ENCODE measurements around the gene ATP6V1F.

The ATP6V1F gene

DNA sequence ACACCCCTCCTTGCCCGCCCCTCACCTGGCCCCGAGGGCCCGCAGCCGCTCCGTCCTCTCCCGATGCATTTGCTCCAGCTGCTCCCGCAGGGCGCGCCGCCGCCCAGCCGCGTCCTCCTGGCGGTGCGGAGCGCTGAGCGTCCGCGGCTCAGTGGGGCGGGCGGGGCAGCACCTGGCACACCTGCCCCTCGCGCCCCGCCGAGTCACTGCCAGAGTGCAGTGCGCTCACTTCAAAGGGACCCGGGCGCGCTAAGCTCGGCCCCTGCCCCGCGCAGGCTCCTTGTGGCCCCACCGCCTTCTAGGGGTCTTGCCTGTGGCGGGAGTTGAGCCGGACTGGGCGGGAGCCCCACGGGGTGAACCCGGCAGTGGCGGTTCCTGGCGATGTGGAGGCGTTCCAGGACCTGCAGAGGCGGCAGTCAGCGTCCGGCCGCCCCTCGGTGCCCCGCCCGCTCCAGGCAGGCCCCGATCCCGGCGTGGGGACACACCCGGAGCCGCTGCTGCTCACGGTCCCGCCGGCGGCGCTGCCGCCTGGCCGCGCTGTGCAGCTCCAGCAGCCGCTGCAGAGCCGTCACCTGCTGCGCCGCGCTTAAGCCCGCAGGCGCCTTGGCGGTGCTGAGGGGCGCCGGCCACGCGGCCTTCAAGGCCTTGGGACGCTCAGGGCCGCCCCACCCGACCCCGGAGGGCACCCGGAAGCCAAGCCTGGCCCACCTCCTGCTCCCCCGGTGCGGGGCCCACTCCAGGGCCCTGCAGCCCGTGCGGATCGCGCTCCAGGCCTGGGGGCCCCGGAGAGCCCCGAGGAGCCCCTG lies 6.7 kb downstream of the ATP6V1F start:
- peak; percentile 73 for DNase-seq

DNA sequence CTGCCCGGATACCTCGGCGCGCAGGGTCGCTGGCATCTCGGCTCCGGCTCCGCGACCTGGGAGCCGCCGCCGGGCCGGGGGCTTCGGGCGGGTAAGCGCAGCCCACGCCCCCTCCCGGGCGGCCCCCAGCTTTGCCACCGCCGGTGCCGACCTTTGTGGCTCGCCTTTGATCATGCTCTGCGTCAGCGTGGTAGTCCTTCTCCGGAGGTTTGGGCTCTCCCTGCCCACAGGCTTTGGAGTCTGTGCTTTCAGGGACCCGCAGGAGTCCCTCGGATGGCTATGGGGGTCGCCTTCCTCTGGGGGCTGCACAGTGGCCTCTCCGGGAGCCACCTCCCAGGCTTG lies 7.3 kb downstream of the ATP6V1F start:
- no peak for DNase-seq

DNA sequence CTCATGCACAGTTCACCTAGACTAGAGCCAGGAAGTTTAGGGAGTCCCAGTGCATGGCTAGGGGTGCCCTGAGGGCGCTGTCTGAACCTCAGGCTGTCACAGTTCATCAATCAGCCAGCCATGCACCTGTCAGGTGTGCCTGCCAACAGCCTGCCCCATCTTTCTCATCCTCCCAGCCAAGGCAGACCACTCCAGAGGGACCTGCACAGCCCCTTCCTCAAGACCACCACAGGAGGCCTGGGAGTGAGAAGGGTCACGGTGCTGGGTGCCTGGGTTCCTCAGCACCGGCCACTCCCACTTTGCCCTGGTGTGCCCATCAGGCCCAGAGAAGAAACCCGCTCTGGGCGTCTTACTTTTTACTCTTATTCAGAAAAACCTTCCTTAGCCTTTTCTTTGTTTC lies 8.4 kb downstream of the ATP6V1F start:
- DNase-seq = no peak

DNA sequence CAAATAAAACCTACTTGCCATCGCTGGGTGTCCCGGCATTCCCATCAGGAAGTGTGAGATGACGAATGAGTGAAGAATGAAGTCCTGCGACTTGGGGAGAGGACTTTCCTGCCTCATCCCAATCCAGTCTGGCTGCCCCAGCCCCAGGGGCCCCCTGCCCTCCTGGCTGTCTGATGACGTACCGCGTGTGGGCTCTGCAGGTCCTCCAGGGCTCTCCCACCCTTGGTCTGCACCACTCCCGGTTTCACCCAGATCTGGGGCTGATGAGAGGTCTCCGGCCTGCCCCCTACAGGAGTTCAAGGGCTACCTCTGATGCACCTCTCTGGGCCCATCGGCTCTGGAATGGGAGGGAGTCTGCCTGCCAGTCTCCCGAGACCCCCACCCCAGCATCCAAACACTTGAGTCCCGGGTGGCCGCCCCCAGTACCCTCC lies 9.8 kb downstream of the ATP6V1F start:
- no peak for DNase-seq

DNA sequence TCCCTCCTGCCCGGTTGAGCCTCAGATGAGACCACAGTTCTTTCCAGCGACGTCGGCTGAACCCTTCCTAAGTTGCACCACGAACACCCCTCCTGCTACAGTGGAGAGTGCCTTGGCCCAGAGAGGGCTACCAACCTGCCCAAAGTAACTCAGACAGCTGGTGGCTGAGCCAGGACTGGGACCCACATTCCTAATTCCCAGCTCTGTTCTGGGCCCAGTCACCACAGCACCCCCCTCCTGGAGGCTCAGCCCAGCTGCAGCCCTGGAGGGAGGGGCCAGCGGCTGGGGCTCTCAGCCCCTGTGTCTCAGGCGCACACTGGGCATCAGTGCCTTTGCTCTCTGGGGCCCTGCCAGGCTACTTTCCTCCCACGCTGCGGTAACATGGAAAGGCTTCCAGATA lies 10.6 kb downstream of the ATP6V1F start:
- DNase-seq = no peak

DNA sequence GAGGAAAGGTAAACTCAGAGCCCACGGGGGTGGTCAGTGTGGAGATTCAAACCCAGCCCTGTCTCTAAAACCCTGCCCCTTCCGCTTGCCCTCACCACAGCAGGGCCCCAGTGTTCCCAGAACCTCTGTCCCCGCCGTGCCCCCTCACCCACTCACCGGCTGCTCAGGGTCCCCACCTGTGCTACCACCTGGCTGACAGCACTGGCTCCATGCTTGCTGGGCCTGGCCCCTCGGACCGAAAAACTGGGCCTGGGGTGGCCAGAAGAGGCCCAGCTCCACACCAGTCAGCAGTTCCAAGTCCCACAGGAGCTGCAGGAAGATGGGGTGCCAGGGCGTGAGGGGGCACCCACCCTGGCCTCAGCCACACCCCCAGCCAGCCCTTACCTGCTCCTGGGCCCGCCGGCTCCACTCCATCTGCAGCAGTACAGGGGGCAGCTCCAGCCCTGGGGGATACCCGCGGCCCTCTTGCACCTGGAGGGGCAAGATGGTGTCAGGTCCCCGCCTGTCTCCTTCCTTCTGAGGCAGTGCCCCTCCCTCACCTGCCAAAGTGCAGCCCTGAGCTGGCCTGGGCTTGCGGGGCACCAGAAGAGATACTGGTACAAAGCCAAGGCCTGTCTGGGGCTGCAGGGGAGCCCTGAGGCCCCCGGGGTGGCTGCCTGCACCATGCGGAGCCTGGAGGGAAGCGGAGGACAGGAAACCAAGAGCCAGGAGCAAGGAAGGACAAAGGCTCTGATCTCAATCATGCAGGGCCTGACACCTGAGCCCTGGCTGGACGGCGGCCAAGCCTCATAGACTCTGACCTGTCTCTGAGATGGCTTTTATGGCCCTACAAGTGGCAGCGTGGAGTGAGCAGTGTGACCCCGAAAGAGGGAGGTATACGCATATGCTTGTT lies 11.7 kb downstream of the ATP6V1F start:
- no peak for DNase-seq

DNA sequence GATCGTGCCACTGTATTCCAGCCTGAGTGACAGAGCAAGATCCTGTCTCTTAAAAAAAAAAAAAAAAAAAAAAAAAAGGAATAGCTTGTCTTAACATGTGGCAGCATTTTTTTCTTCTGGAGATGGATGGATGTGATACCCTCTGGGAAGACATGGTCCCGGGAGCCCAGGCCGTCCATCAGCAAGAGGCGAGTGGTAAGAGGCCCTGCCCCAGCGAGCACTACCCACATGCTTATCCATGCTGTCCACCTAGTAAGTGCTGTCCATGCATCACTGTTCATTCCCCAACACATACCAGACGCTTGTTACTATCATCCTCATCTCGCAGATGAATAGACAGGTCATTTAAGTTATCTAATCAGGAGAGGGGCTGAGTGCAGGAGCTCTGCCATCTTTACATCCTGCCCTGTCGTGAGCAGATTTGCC lies 12.9 kb downstream of the ATP6V1F start:
- DNase-seq = peak; percentile 9

DNA sequence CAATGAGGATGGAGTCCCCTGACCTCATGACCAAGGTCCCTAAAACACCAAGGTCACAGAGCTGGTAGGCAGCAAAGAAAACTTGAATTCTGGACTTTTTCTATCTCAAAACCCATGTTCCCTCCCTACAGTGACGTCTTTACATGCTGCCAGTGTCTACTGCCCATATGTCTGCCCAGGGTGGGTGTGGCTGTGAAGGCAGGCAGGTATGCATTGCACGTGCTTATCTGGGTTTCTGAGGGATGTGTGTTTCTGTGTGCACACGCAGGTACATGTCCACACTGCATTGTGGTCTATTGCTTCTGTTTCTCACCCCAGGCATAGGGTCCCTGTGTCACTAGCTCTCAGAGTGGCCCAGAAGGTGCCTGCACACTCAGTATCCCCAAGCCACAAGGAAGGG lies 13.5 kb downstream of the ATP6V1F start:
- no peak for DNase-seq

DNA sequence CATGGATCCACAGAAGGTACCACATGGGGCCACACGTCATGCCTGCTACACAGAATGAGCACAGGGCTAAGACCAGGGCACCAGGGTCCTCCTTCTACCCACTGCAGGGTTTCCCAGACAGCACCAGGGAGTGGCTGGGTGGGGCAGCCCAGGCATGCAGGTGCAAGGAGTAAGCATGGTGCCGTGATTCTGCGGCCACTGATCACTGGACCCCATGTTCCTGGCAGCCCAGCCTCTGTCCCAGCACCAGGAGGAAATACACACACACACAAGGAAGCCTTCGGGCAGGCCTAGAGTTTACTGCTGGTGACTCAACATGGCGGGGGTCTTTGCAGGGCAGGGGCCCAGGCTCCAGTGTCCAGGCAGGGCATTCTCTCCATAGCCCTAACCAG lies 13.9 kb downstream of the ATP6V1F start:
- DNase-seq = no peak

DNA sequence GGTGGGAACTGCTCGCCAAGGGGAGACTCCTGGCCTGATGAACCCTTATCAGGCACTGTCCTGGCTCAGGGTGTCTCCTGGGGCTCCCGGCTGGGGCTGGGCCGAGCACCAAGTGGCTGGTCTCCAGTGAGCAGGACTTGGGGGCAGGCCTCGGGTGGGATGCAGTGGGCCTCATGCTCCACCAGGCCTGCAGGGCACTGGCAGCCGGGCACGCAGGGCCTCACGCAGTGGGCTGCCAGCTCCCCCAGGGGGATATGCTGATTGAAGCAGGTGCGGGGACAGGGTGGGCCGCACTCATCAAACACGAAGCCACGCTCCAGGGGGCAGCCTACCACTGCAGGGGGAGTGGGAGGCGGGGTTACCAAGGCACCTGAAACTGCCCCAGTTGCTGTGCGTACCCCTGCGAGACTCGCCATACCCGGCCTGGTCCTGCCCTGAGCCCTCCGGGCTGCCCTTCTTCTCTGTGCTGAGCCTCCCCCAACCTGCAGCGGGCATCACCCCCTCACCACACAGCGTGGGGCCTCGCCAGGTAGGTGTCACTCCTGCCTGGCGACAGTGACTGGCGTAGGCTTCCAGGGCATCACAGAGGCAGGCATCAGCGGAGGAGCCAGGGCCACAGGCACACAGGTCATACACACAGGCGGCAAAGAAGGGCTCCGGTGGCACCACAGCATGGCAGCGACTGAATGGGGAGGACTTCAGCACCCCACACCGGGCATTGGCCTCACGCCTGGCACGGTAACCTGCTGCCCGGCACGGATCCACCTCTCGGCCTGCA lies 14.5 kb downstream of the ATP6V1F start:
- peak; percentile 34 for DNase-seq

DNA sequence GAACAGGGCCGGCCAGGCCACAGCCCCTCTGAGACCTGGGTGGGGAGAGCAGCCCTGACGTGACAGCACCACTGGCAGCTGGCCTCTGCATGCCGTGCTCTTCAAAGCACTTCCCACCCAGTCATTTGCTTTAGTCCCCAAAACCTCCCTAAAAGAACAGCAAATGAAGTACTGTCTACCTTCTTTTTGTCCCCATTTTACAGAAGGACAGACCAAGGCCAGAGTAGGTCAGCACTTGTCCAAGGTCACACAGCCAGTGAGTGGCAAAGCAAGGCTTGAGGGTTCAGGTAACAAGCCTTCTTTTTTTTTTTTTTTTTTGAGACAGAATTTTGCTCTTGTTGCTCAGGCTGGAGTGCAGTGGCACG lies 15.1 kb downstream of the ATP6V1F start:
- DNase-seq = peak; percentile 3

DNA sequence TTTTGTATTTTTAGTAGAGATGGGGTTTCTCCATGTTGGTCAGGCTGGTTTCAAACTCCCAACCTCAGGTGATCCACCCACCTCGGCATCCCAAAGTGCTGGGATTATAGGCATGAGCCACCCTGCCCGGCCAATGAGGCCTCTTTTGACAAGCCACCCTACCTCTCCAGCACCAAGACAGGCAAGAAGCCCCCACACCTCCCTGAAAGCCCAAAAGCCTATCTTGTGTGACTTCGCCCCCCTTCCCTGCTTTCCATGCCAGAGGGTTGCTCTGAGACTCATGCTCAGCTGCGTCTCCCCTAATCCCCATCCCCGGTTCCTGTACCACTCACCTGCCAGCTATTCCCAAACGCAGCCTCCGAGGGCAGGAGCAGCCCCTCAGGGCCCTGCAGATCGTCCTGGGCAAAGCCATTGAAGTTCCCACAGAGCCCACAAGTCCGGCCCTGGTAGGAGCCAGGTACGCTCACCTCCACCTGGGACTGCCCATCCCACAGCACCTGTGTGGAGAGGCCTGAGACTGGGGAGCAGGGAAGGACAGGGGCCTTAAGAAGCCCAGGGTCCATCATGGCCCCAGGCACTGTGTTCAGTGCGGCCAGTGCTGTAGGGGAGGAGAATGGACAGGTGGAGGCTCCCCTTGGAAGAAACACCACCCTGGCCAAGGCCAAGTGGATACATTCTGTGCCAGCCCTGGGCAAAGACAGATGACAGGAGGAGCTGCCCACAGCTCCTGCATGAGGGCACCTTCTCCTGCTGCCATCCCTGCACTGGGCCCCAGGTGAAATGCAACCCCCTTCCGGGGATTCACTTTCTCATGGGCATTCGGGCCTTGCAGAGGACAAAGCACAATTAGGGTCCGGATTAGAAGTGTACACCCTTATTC lies 15.8 kb downstream of the ATP6V1F start:
- peak; percentile 17 for DNase-seq

DNA sequence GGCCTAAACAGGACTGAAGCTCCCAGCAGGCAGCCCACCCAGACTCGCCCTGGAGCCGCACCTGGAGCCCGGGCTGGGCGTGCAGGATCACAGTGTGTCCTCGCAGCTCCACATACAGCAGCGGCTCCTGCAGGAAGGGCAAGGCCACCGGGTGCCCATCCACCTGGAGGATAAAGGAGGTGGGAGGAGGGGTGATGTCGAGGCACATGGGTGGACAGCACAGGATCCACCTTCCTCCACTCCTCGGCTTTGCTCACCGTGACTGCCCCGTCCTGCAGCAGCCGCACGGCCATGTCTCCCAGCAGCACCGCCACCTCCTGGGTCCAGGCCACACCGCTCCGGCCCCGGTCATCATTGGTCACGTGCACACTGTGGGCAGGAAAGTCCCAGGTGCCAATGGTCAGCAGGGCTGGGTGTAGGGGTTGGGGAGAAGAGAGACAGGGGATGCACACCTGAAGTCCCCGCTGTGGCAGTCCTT lies 16.8 kb downstream of the ATP6V1F start:
- DNase-seq = peak; percentile 37

DNA sequence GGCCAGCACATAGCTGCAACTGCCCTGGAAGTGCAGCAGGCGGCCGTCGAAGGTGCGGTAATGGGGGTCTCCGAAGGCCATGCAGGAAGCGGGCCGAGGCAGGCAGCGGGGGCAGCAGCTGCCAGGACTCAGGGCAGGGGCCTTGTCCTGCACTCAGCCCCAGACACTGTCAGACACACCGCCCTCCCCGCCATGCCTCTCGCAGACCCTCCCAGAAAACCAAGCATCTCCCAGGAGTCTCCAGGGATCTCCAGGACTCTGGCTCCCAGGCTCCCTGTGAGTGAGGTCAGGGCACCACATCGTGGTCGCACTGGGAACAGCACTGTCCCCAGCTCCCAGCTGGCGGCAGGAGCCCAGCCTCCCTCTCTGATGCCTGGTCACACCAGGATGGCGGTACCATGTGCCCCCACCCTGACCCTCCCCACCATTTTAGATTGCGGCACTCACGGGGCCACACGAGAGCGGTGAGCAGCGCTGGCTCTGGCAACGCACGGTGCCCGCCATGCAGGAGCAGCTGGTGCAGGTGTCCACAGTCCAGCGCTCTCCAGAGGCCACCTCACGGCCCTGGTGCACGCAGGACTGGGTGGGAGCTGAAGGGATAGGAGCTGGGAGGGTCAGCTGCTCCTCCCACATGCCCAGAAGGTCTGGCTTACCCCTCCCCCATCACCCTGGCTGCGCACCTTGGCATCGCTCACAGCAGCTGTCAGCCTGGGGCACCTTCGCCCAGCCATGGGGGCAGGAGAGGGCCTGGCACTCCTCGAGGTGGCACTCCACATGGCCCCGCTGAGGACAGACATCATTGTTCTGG lies 17.5 kb downstream of the ATP6V1F start:
- peak; percentile 68 for DNase-seq

DNA sequence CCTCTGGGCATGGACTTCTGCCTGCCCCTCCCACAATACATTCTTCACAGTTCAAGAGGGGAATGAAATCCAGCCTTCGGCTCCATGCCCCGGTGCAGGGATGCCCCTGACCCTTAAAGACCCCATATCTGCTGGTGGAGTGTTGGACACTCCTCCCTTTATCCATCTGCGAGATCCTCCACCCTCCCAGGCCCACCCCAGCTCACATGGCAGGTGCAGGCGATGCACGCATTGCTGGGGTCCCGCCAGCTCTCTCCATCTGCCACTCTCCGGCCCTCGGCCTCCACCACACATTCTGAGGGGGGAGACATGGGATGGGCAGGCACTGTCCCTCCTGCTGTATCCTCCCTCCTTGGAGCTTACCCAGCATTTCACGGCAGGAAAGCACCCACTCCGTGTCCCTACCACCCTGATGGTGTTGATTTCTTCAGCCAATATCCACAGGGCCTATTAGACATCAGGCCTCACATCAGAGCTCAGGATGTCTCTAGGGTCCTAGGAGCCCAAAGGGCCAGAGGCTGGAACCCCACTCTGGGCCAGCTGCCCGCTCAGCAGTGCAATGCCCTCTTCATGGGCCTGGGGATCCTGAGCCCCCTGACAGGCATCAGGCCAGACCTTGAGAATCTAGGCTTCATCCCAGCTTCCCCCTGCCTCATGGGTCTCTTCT lies 18.3 kb downstream of the ATP6V1F start:
- DNase-seq = peak; percentile 42

DNA sequence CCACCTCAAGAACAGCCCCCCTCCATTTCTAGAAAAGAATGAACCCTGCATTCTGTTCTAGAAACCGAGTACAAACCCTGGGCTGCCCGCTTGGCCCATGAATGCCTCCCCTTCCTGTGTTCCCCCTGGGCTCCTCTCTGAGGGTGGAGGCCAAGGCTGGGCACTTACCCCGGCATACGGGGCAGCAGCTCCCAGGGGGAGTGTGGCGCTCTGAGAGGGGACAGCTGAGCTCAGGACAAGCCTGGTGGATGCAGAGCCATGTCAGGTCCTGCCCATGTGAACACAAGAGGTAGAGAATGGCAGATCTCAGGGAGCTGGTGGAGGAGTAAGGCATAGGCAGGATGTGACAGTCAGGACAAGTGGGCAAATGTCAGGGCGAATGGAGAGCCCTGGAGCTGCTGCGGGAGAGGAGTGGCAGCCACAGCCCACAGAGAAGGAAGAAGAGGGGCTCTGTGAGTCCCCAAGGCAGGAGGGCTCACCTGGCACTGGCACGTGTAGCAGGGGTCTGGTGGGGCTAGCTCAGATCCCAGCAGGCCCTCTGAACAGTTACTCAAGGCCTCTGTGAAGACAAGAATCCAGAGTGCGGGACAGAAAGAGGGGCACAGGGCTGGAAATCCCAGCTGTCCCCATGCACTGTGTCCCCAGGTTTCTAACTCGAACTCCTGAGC lies 18.9 kb downstream of the ATP6V1F start:
- DNase-seq = peak; percentile 20

DNA sequence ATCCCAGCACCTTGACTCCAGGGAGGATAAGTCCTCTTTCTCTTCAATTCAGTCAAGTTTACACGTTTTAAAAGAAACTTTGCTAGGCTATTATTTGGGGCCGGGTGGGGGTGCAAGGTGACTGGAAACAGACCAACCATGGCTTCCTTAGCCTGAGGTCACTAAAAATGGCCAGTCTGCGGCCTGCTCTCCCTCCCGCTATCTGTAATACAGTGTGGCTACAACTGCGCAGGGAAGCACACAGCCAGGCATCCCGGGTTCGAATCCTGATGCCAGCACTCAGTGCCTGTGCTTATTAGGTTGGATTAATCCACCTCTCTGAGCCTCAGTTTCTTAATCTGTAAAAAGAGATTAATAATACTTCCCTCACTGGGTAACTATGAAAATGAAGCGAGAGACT lies 19.5 kb downstream of the ATP6V1F start:
- no peak for DNase-seq

DNA sequence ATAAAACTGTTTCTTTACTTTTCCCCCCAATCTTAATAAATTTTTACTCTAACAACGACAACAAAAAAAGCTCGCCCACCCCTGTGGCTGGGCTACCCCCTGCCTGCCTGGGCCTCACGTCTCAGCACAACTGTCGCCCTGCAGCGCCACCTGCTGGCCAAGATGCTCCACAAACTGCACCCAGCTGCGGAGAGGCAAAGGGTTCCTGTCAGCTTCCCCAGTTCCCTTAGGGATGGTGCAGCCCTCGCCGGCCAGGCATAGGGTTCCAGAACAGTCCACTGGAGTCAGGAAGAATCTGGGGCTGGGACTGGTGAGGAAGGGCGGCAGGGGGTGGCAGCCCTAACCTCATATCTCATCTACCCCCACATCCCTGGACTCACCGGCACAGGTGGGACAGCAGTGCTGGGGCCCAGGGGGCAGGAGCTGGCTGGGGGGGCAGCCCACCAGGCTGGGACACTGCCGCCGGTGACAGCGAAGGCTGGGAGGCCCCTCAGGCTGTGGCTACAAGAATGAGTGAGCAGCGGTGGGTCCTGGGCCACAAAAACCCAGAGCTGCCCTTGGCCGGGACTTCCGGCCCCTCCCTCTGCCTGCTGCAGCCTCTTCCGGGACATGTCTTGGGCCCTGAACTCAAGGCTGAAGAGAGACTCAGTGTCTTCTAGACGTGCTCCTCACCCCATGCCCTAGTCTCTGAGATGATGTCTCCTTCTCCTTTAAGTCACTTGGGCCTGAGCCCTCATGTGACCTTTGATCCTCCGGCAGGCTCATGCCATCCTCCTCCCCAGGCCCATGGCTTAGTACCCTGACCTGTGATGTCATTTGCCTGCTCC lies 21.2 kb downstream of the ATP6V1F start:
- peak; percentile 86 for DNase-seq

Measured in right forelimb (tissue), 1 donor.